Measurements from ENCODE around the gene NUDT3. TPM values are rescaled to one million over a fixed set of nuclear protein-coding genes. Genes with fewer than 3 reads are reported as not detected.

The NUDT3 gene
- total RNA-seq, 1 experiment from 2014 or later = 25.2 TPM

GRCh38 chr6:34383656-34384320, 8.7 kb downstream of the NUDT3 start:
- Histone ChIP-seq H4K20me1 (ENCODE audit: insufficient read depth) (peaks cover 15% of the 10 kb centered on the region; the same call in 1 of the 2 replicates), H3K4me3 (replicated peaks in 1 of 2; ENCODE audit: low read depth in 1 of 2, low read length in 2 of 2) (no peak overlapping the region), H2AFZ (ENCODE audit: low read depth, low read length, poor library complexity, severe bottlenecking) (no peak overlapping the region), H3K27ac (ENCODE audit: low read depth, low read length) (no peak overlapping the region), H3K4me1 (ENCODE audit: control insufficient read depth in 1 of 2, insufficient read depth in 2 of 2, low read length in 2 of 2) (peaks cover 11 to 22% of the 10 kb centered on the region in 2 experiments; a peak in 3 of 4 replicates), H3K79me2 (ENCODE audit: insufficient read depth, low read length) (peaks cover 98% of the 10 kb centered on the region), H3K36me3 (ENCODE audit: control insufficient read depth in 1 of 2, insufficient read depth in 2 of 2, low read length in 2 of 2) (no peaks in the 10 kb centered on the region), H3K4me2 (ENCODE audit: low read length) (no peak overlapping the region), H3K27me3 (ENCODE audit: insufficient read depth, low read length) (no peaks in the 10 kb centered on the region), H3K9ac (ENCODE audit: low read length) (no peak overlapping the region), H3K9me3 (ENCODE audit: control insufficient read depth in 1 of 2, insufficient read depth in 1 of 2, low read depth in 1 of 2, low read length in 2 of 2) (no peaks in the 10 kb centered on the region), H3K9me2 (ENCODE audit: insufficient read depth) (no peaks in the 10 kb centered on the region)
- ChIA-PET RAD21 (ENCODE audit: low non-redundant PET in 1 of 2, low total read pairs in 2 of 2, uncharacterized antibody in 2 of 2, unreplicated experiment in 2 of 2) (no interaction called here), CTCF (no interaction called here), POLR2A (no interaction called here)
- TF ChIP-seq ZBTB33 (IDR thresholded peaks at IDR 0.05; ENCODE audit: extremely low read depth, insufficient replicate concordance, low read length) = no peak
- BruUV-seq (replicated peaks) = no TSS peak
- no peak for ATAC-seq
- intact Hi-C loops (cut with micrococcal nuclease) = no loop called here
- no peak for DNase-seq (ENCODE audit: low read depth, low spot score)

GRCh38 chr6:34383161-34383631, 9.3 kb downstream of the NUDT3 start:
- H3K9ac ChIP-seq (ENCODE audit: low read length) = no peak overlapping the region
- no peaks in the 10 kb centered on the region for H3K9me2 ChIP-seq (ENCODE audit: insufficient read depth)
- no peaks in the 10 kb centered on the region for H3K9me3 ChIP-seq (ENCODE audit: control insufficient read depth in 1 of 2, insufficient read depth in 1 of 2, low read depth in 1 of 2, low read length in 2 of 2)
- peaks cover 20% of the 10 kb centered on the region; the same call in 1 of the 2 replicates for H4K20me1 ChIP-seq (ENCODE audit: insufficient read depth)
- TF ChIP-seq MAX (IDR thresholded peaks at IDR 0.05) = no peak
- ChIA-PET CTCF (no interaction called here), RAD21 (ENCODE audit: low non-redundant PET in 1 of 2, low total read pairs in 2 of 2, uncharacterized antibody in 2 of 2, unreplicated experiment in 2 of 2) (no interaction called here), POLR2A (no interaction called here)
- H3K27ac ChIP-seq (ENCODE audit: low read depth, low read length) = no peak overlapping the region
- BruUV-seq (replicated peaks) = no TSS peak
- peaks cover 98% of the 10 kb centered on the region for H3K79me2 ChIP-seq (ENCODE audit: insufficient read depth, low read length)
- H3K36me3 ChIP-seq (ENCODE audit: control insufficient read depth in 1 of 2, insufficient read depth in 2 of 2, low read length in 2 of 2) = no peaks in the 10 kb centered on the region
- no peak for ATAC-seq
- H3K4me2 ChIP-seq (ENCODE audit: low read length) = no peak overlapping the region
- intact Hi-C loops (cut with micrococcal nuclease) = no loop called here
- H2AFZ ChIP-seq (ENCODE audit: low read depth, low read length, poor library complexity, severe bottlenecking) = no peak overlapping the region
- DNase-seq (ENCODE audit: low read depth, low spot score) = no peak
- H3K4me1 ChIP-seq (ENCODE audit: control insufficient read depth in 1 of 2, insufficient read depth in 2 of 2, low read length in 2 of 2) = peaks cover 11 to 28% of the 10 kb centered on the region in 2 experiments; a peak in 3 of 4 replicates
- no peak overlapping the region for H3K4me3 ChIP-seq (replicated peaks in 1 of 2; ENCODE audit: low read depth in 1 of 2, low read length in 2 of 2)
- H3K27me3 ChIP-seq (ENCODE audit: insufficient read depth, low read length) = no peaks in the 10 kb centered on the region

All from HCT116 (cell line).